ENCODE measurements around the gene AGMAT.

DNA sequence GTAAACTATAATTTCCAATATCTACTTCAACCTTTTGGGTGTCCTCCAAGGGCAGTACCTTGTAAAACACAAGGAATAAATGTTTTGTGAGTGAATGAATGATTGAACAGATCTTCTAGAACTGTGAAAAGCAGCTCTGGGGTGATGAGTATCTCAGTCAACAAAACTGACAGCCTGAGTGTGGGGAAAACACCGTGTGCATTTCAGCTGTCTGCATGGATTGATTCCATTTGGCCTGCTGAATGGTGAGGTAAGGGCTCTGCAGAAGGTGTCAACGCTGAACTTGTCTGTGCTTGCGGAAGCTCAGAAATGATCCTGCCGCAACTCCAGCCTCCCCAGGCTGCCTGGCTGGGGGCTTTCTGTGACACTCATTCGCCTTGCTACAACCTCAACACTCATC, 7.4 kb upstream of the AGMAT start:
- TF ChIP-seq YY1 (IDR thresholded peaks at IDR 0.05; ENCODE audit: low read depth, low read length) (no peak), POLR2A (IDR thresholded peaks at IDR 0.05; ENCODE audit: control extremely low read depth in 1 of 2, low read depth in 2 of 2, low read length in 2 of 2) (no peak)
